ENCODE data around the gene DIRAS2.

DIRAS2 gene

GRCh38 chr9:90632647-90633207 lies 9.9 kb downstream of the DIRAS2 start:
- no peak overlapping the region for H3K4me3 Mint-ChIP-seq
- no peaks in the 10 kb centered on the region for H3K4me1 Mint-ChIP-seq
- no peaks in the 10 kb centered on the region for H3K36me3 Mint-ChIP-seq
- no peaks in the 10 kb centered on the region for H3K9me3 Mint-ChIP-seq
- no peak overlapping the region for H3K27ac Mint-ChIP-seq
- H3K27me3 Mint-ChIP-seq: peaks cover 6% of the 10 kb centered on the region

- H3K27ac Mint-ChIP-seq: no peak overlapping the region
- H3K4me3 Mint-ChIP-seq: no peak overlapping the region
- no peaks in the 10 kb centered on the region for H3K36me3 Mint-ChIP-seq
- no peaks in the 10 kb centered on the region for H3K9me3 Mint-ChIP-seq
- H3K27me3 Mint-ChIP-seq: peaks cover 7% of the 10 kb centered on the region
- H3K4me1 Mint-ChIP-seq: no peaks in the 10 kb centered on the region
Observed at GRCh38 chr9:90631964-90632363, 10.7 kb downstream of the DIRAS2 start.

- H3K4me1 Mint-ChIP-seq: no peaks in the 10 kb centered on the region
- no peak overlapping the region for H3K4me3 Mint-ChIP-seq
- H3K36me3 Mint-ChIP-seq: no peaks in the 10 kb centered on the region
- H3K27ac Mint-ChIP-seq: no peak overlapping the region
- peaks cover 10% of the 10 kb centered on the region for H3K27me3 Mint-ChIP-seq
- H3K9me3 Mint-ChIP-seq: no peaks in the 10 kb centered on the region
Observed at GRCh38 chr9:90629991-90630390, 12.6 kb downstream of the DIRAS2 start.

- Mint-ChIP-seq H3K27ac (no peak overlapping the region), H3K9me3 (no peaks in the 10 kb centered on the region), H3K36me3 (no peaks in the 10 kb centered on the region), H3K4me1 (no peaks in the 10 kb centered on the region), H3K27me3 (peaks cover 8% of the 10 kb centered on the region), H3K4me3 (no peak overlapping the region)
Observed at GRCh38 chr9:90629354-90629753, 13.3 kb downstream of the DIRAS2 start.

- peaks cover 8% of the 10 kb centered on the region for H3K27me3 Mint-ChIP-seq
- no peak overlapping the region for H3K4me3 Mint-ChIP-seq
- no peaks in the 10 kb centered on the region for H3K36me3 Mint-ChIP-seq
- no peaks in the 10 kb centered on the region for H3K4me1 Mint-ChIP-seq
- no peak overlapping the region for H3K27ac Mint-ChIP-seq
- H3K9me3 Mint-ChIP-seq: no peaks in the 10 kb centered on the region
Observed at GRCh38 chr9:90616806-90617205, 25.8 kb downstream of the DIRAS2 start.

- Mint-ChIP-seq H3K36me3 (no peaks in the 10 kb centered on the region), H3K4me3 (no peak overlapping the region), H3K4me1 (no peaks in the 10 kb centered on the region), H3K9me3 (no peaks in the 10 kb centered on the region), H3K27me3 (peaks cover 9% of the 10 kb centered on the region), H3K27ac (no peak overlapping the region)
Observed at GRCh38 chr9:90613502-90613901, 29.1 kb downstream of the DIRAS2 start.

- no peak overlapping the region for H3K27ac Mint-ChIP-seq
- no peaks in the 10 kb centered on the region for H3K9me3 Mint-ChIP-seq
- no peaks in the 10 kb centered on the region for H3K36me3 Mint-ChIP-seq
- H3K27me3 Mint-ChIP-seq: peaks cover 10% of the 10 kb centered on the region
- no peak overlapping the region for H3K4me3 Mint-ChIP-seq
- no peaks in the 10 kb centered on the region for H3K4me1 Mint-ChIP-seq
Observed at GRCh38 chr9:90612957-90613356, 29.7 kb downstream of the DIRAS2 start.

- no peaks in the 10 kb centered on the region for H3K36me3 Mint-ChIP-seq
- H3K27me3 Mint-ChIP-seq: peaks cover 10% of the 10 kb centered on the region
- H3K4me1 Mint-ChIP-seq: no peaks in the 10 kb centered on the region
- H3K9me3 Mint-ChIP-seq: no peaks in the 10 kb centered on the region
- H3K4me3 Mint-ChIP-seq: no peak overlapping the region
- no peak overlapping the region for H3K27ac Mint-ChIP-seq
Observed at GRCh38 chr9:90611568-90611967, 31.1 kb downstream of the DIRAS2 start.

GRCh38 chr9:90611121-90611520 lies 31.5 kb downstream of the DIRAS2 start:
- H3K9me3 Mint-ChIP-seq: no peaks in the 10 kb centered on the region
- no peak overlapping the region for H3K27ac Mint-ChIP-seq
- H3K36me3 Mint-ChIP-seq: no peaks in the 10 kb centered on the region
- H3K27me3 Mint-ChIP-seq: peaks cover 10% of the 10 kb centered on the region
- H3K4me3 Mint-ChIP-seq: no peak overlapping the region
- H3K4me1 Mint-ChIP-seq: no peaks in the 10 kb centered on the region

GRCh38 chr9:90607701-90608516 lies 34.7 kb downstream of the DIRAS2 start:
- no peak overlapping the region for H3K4me3 Mint-ChIP-seq
- peaks cover 12% of the 10 kb centered on the region for H3K27me3 Mint-ChIP-seq
- H3K9me3 Mint-ChIP-seq: no peaks in the 10 kb centered on the region
- H3K4me1 Mint-ChIP-seq: no peaks in the 10 kb centered on the region
- H3K36me3 Mint-ChIP-seq: no peaks in the 10 kb centered on the region
- H3K27ac Mint-ChIP-seq: no peak overlapping the region

GRCh38 chr9:90600029-90600428 lies 42.6 kb downstream of the DIRAS2 start:
- no peak overlapping the region for H3K27ac Mint-ChIP-seq
- H3K4me3 Mint-ChIP-seq: no peak overlapping the region
- no peaks in the 10 kb centered on the region for H3K9me3 Mint-ChIP-seq
- no peaks in the 10 kb centered on the region for H3K4me1 Mint-ChIP-seq
- H3K36me3 Mint-ChIP-seq: no peaks in the 10 kb centered on the region
- H3K27me3 Mint-ChIP-seq: peaks cover 22% of the 10 kb centered on the region

GRCh38 chr9:90598191-90598590 lies 44.4 kb downstream of the DIRAS2 start:
- Mint-ChIP-seq H3K27me3 (peaks cover 27% of the 10 kb centered on the region), H3K4me1 (no peaks in the 10 kb centered on the region), H3K9me3 (no peaks in the 10 kb centered on the region), H3K36me3 (no peaks in the 10 kb centered on the region), H3K4me3 (no peak overlapping the region), H3K27ac (no peak overlapping the region)

GRCh38 chr9:90593646-90594045 lies 49.0 kb downstream of the DIRAS2 start:
- H3K4me3 Mint-ChIP-seq: no peak overlapping the region
- peaks cover 6% of the 10 kb centered on the region for H3K9me3 Mint-ChIP-seq
- H3K27ac Mint-ChIP-seq: no peak overlapping the region
- H3K36me3 Mint-ChIP-seq: no peaks in the 10 kb centered on the region
- H3K27me3 Mint-ChIP-seq: peaks cover 14% of the 10 kb centered on the region
- no peaks in the 10 kb centered on the region for H3K4me1 Mint-ChIP-seq

GRCh38 chr9:90580576-90580975 lies 62.0 kb downstream of the DIRAS2 start:
- no peaks in the 10 kb centered on the region for H3K9me3 Mint-ChIP-seq
- peaks cover 3% of the 10 kb centered on the region for H3K27me3 Mint-ChIP-seq
- H3K4me3 Mint-ChIP-seq: no peak overlapping the region
- H3K27ac Mint-ChIP-seq: no peak overlapping the region
- no peaks in the 10 kb centered on the region for H3K36me3 Mint-ChIP-seq
- no peaks in the 10 kb centered on the region for H3K4me1 Mint-ChIP-seq

- Mint-ChIP-seq H3K27ac (no peak overlapping the region), H3K4me1 (no peaks in the 10 kb centered on the region), H3K36me3 (no peaks in the 10 kb centered on the region), H3K4me3 (no peak overlapping the region), H3K9me3 (no peaks in the 10 kb centered on the region), H3K27me3 (peaks cover 1% of the 10 kb centered on the region)
Observed at GRCh38 chr9:90579181-90579580, 63.4 kb downstream of the DIRAS2 start.

- Mint-ChIP-seq H3K4me1 (no peaks in the 10 kb centered on the region), H3K27me3 (peaks cover 3% of the 10 kb centered on the region), H3K9me3 (no peaks in the 10 kb centered on the region), H3K36me3 (no peaks in the 10 kb centered on the region), H3K4me3 (no peak overlapping the region), H3K27ac (no peak overlapping the region)
Observed at GRCh38 chr9:90578126-90578815, 64.4 kb downstream of the DIRAS2 start.

Measured in activated naive CD4-positive, alpha-beta T cell treated with anti-CD3 and anti-CD28 coated beads, Interleukin-2, amount 50 U/mL, for 24 hours (primary cell).